Aorta (tissue), 5 donors: Measurements from ENCODE around the gene APOH. TPM values are rescaled to one million over a fixed set of nuclear protein-coding genes. Genes with fewer than 3 reads are reported as not detected.

Source experiments
- ATAC-seq: fragments of 200-7000 bp; cut with Tn5 transposase; one replicate; pipeline ENCODE4 v1.9.1; 2022; ENCODE audit warnings: moderate library complexity; ENCODE audit not compliant: low FRiP score
- DNase-seq, 2 donors: peaks; one replicate each; pipeline ENCODE4 v3.0.0-alpha.2; 2020
- H3K27ac ChIP-seq, 2 donors: one replicate each; pipeline ENCODE4 v1.5.1; 2013; ENCODE audit warnings: low read length in 2 of 2, mild to moderate bottlenecking in 2 of 2, moderate library complexity in 2 of 2, control low read depth in 1 of 2, inconsistent platforms in 1 of 2, low read depth in 1 of 2
- H3K27me3 ChIP-seq, 2 donors: one replicate each; pipeline ENCODE4 v1.6.1; 2013; ENCODE audit warnings: control low read depth in 1 of 2, low read length in 1 of 2, mild to moderate bottlenecking in 1 of 2, moderate library complexity in 1 of 2; ENCODE audit not compliant: insufficient read depth in 2 of 2, control insufficient read depth in 1 of 2
- H3K36me3 ChIP-seq, 2 donors: one replicate each; pipeline ENCODE4 v1.6.1; 2013; ENCODE audit warnings: control low read depth in 1 of 2, low read length in 1 of 2, mild to moderate bottlenecking in 1 of 2; ENCODE audit not compliant: insufficient read depth in 2 of 2, control insufficient read depth in 1 of 2
- H3K4me1 ChIP-seq, 2 donors: one replicate each; pipeline ENCODE4 v1.6.1; 2013; ENCODE audit warnings: low read length in 2 of 2, control low read depth in 1 of 2, mild to moderate bottlenecking in 1 of 2, moderate library complexity in 1 of 2; ENCODE audit not compliant: insufficient read depth in 2 of 2, control insufficient read depth in 1 of 2
- H3K4me3 ChIP-seq, 2 donors: one replicate each; pipeline ENCODE4 v1.5.1; 2013; ENCODE audit warnings: low read length in 2 of 2, control low read depth in 1 of 2, mild to moderate bottlenecking in 1 of 2
- H3K9me3 ChIP-seq: one replicate; pipeline ENCODE4 v1.6.1; 2013; ENCODE audit warnings: mild to moderate bottlenecking, low read length; ENCODE audit not compliant: control insufficient read depth
- WGBS, 2 donors: extraction: QIAGEN DNeasy Blood & Tissue Kit; methylation state at CpG; one replicate each; pipeline ENCODE4 v1.1.7; 2013; 5-methylcytosine and 5-hydroxymethylcytosine counted together
- intact Hi-C, 2 donors: fragments of 100-400 bp; cut with DNase I; formaldehyde crosslinking; loops; one replicate each; pipeline versions ENCODE4 v1.14.2 to v1.15.0; 2022
- long read RNA-seq, 2 donors: library from polyadenylated mRNA; unstranded; transcript quantifications; one replicate each; pipeline ENCODE4 v2.0.0, GENCODE V29; 2020 to 2021
- polyA plus RNA-seq, 2 donors: library from polyadenylated mRNA; stranded (reverse); fragments of 200-250 nt; gene quantifications; one replicate each; pipeline ENCODE4 v1.2.3, GENCODE V29; 2013
- total RNA-seq, 2 donors: library from RNA; stranded (reverse); fragmentation: NEBNext Ultra II Directional; extraction: Animal tissue kit (Norgen Biotek cat#: 25700); gene quantifications; one replicate each; pipeline ENCODE4 v1.2.1, GENCODE V29; 2021
- donor health status: healthy with polysubstance abuse.
- donor health status: Bipolar disorder and iron deficiency.
- donor health status: DM: no; HTN: no; CAD: no.
- donor health status: DM: no; HTN: no; CAD: no.
- donor health status: DM: yes; HTN: yes; CAD: no.

The APOH gene
- total RNA-seq (not detected), polyA plus RNA-seq (1 to 10 TPM in 1 of 2 donors, not detected in 1; 1.1 TPM)
- long read RNA-seq, donor 1 = 0 reads
- long read RNA-seq, donor 2 = 0 reads

GRCh38 chr17:66228887-66229782, at the start of gene APOH:
APOH (minus strand) TSS chr17:66229415; CDS start chr17:66229379, 36 bp downstream.
- H3K9me3 ChIP-seq = no peaks in the 10 kb centered on the region
- H3K4me3 ChIP-seq = no peak within 1 kb of the TSS
- no peaks in the 10 kb centered on the region for H3K4me1 ChIP-seq
- no peaks in the 10 kb centered on the region for H3K27me3 ChIP-seq
- intact Hi-C loops = no loop called here
- no peak for ATAC-seq
- H3K27ac ChIP-seq = no peak within 1 kb of the TSS
- DNase-seq = no peak
- 87 to 88% methylated on average over 20 of the region's 20 CpGs for WGBS, 2 donors
- no peaks in the 10 kb centered on the region for H3K36me3 ChIP-seq

GRCh38 chr17:66277191-66277590, 48.0 kb upstream of the APOH start:
- intact Hi-C loops = no loop called here
- Histone ChIP-seq H3K36me3 (no peaks in the 10 kb centered on the region), H3K4me3 (no peak overlapping the region), H3K9me3 (no peaks in the 10 kb centered on the region), H3K27ac (no peak overlapping the region), H3K27me3 (no peaks in the 10 kb centered on the region), H3K4me1 (peaks cover 0 to 7% of the 10 kb centered on the region in 2 donors)
- DNase-seq = no peak
- ATAC-seq = no peak
- WGBS, 2 donors = 94 to 95% methylated on average over 2 of the region's 2 CpGs

GRCh38 chr17:66276328-66276937, 47.2 kb upstream of the APOH start:
- ATAC-seq (no peak), DNase-seq (no peak)
- Histone ChIP-seq H3K27me3 (no peaks in the 10 kb centered on the region), H3K4me1 (peaks cover 0 to 7% of the 10 kb centered on the region in 2 donors), H3K36me3 (no peaks in the 10 kb centered on the region), H3K4me3 (no peak overlapping the region), H3K27ac (no peak overlapping the region), H3K9me3 (no peaks in the 10 kb centered on the region)
- intact Hi-C loops = no loop called here
- 83 to 84% methylated on average over 3 of the region's 3 CpGs for WGBS, 2 donors

- Histone ChIP-seq H3K27ac (no peak overlapping the region), H3K4me3 (no peak overlapping the region), H3K9me3 (no peaks in the 10 kb centered on the region), H3K4me1 (peaks cover 0 to 7% of the 10 kb centered on the region in 2 donors), H3K27me3 (no peaks in the 10 kb centered on the region), H3K36me3 (no peaks in the 10 kb centered on the region)
- intact Hi-C loops = no loop called here
- ATAC-seq (no peak), DNase-seq (peak in 1 of 2 donors; percentile 67)
- WGBS, 2 donors = 26 to 32% methylated on average over 6 of the region's 6 CpGs
Measured at GRCh38 chr17:66275651-66276050, 46.4 kb upstream of the APOH start.

- intact Hi-C loops = no loop called here
- Histone ChIP-seq H3K4me1 (peaks cover 0 to 7% of the 10 kb centered on the region in 2 donors), H3K9me3 (no peaks in the 10 kb centered on the region), H3K4me3 (no peak overlapping the region), H3K27ac (no peak overlapping the region), H3K36me3 (no peaks in the 10 kb centered on the region), H3K27me3 (no peaks in the 10 kb centered on the region)
- ATAC-seq = no peak
- no peak for DNase-seq
Measured at GRCh38 chr17:66273586-66273848, 44.3 kb upstream of the APOH start.

- intact Hi-C loops = no loop called here
- no peak overlapping the region for H3K4me3 ChIP-seq
- DNase-seq (no peak), ATAC-seq (no peak)
- 16 to 18% methylated on average over 5 of the region's 5 CpGs for WGBS, 2 donors
- H3K9me3 ChIP-seq = no peaks in the 10 kb centered on the region
- peak overlapping the region in 1 of 2 donors; percentile 79 for H3K27ac ChIP-seq
- no peaks in the 10 kb centered on the region for H3K36me3 ChIP-seq
- H3K27me3 ChIP-seq = no peaks in the 10 kb centered on the region
- peaks cover 0 to 7% of the 10 kb centered on the region in 2 donors for H3K4me1 ChIP-seq
Measured at GRCh38 chr17:66272811-66273585, 43.8 kb upstream of the APOH start.

GRCh38 chr17:66271512-66271911, 42.3 kb upstream of the APOH start:
- no peaks in the 10 kb centered on the region for H3K9me3 ChIP-seq
- no peak overlapping the region for H3K4me3 ChIP-seq
- intact Hi-C loops = no loop called here
- WGBS, 2 donors = 98 to 100% methylated on average over 3 of the region's 3 CpGs
- ATAC-seq (no peak), DNase-seq (no peak)
- H3K36me3 ChIP-seq = no peaks in the 10 kb centered on the region
- no peak overlapping the region for H3K27ac ChIP-seq
- no peaks in the 10 kb centered on the region for H3K27me3 ChIP-seq
- H3K4me1 ChIP-seq = peaks cover 0 to 7% of the 10 kb centered on the region in 2 donors

GRCh38 chr17:66270106-66270505, 40.9 kb upstream of the APOH start:
- H3K4me3 ChIP-seq = no peak overlapping the region
- ATAC-seq (no peak), DNase-seq (no peak)
- no peaks in the 10 kb centered on the region for H3K27me3 ChIP-seq
- 91 to 92% methylated on average over 2 of the region's 2 CpGs for WGBS, 2 donors
- no peaks in the 10 kb centered on the region for H3K9me3 ChIP-seq
- peaks cover 0 to 3% of the 10 kb centered on the region in 2 donors for H3K4me1 ChIP-seq
- no peak overlapping the region for H3K27ac ChIP-seq
- H3K36me3 ChIP-seq = no peaks in the 10 kb centered on the region
- intact Hi-C loops = no loop called here
